Central memory CD8-positive, alpha-beta T cell (primary cell): ENCODE results near the gene KIRREL3.

Experiments
- ATAC-seq: fragments of 150-1000 bp; cut with Tn5 transposase; replicated peaks from 2 replicates; pipeline ENCODE4 v1.10.0; 2022; ENCODE audit warnings: mild to moderate bottlenecking, moderate FRiP score, moderate number of reproducible peaks; ENCODE audit not compliant: poor library complexity, severe bottlenecking; ENCODE audit errors: extremely low read depth
- DNase-seq, 2 donors: peaks; one replicate each; pipeline ENCODE4 v3.0.0; 2021; ENCODE audit warnings: low spot score in 2 of 2
- H3K27ac Mint-ChIP-seq: one replicate; pipeline ENCODE4 v1.8.0; 2022; ENCODE audit warnings: low read depth, mild to moderate bottlenecking, moderate library complexity, mixed read lengths
- H3K27me3 Mint-ChIP-seq: one replicate; pipeline ENCODE4 v1.8.0; 2022; ENCODE audit warnings: mixed read lengths
- H3K36me3 Mint-ChIP-seq: one replicate; pipeline ENCODE4 v1.8.0; 2022; ENCODE audit warnings: mild to moderate bottlenecking, moderate library complexity, mixed read lengths; ENCODE audit not compliant: insufficient read depth
- H3K4me1 Mint-ChIP-seq: one replicate; pipeline ENCODE4 v1.8.0; 2022; ENCODE audit warnings: mixed read lengths
- H3K4me3 Mint-ChIP-seq: one replicate; pipeline ENCODE4 v1.8.0; 2022; ENCODE audit warnings: mild to moderate bottlenecking, moderate library complexity, mixed read lengths
- H3K9me3 Mint-ChIP-seq: one replicate; pipeline ENCODE4 v1.8.0; 2022; ENCODE audit warnings: mixed read lengths

KIRREL3 gene

DNA sequence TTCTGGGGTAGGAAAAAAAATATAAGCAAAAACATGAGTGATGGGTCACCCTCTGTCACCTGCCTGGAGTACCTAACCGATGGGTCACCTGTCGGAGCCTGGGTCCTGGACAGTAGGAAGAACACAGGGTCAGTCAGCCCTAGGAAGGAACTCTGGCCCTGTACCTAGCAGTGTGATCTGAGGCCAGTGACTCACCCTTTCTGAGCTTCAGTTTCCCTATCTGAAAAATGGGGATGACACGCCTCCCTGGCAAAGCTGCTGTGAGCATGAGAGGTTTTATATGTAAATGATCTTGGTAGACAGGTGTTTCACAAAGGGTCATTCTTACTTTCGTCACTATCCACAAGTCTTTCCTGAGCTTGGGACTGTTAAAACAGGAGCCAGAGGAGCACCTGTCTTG is 463.1 kb downstream of the KIRREL3 start:
- no peak for ATAC-seq
- no peaks in the 10 kb centered on the region for H3K36me3 Mint-ChIP-seq
- no peak for DNase-seq

DNA sequence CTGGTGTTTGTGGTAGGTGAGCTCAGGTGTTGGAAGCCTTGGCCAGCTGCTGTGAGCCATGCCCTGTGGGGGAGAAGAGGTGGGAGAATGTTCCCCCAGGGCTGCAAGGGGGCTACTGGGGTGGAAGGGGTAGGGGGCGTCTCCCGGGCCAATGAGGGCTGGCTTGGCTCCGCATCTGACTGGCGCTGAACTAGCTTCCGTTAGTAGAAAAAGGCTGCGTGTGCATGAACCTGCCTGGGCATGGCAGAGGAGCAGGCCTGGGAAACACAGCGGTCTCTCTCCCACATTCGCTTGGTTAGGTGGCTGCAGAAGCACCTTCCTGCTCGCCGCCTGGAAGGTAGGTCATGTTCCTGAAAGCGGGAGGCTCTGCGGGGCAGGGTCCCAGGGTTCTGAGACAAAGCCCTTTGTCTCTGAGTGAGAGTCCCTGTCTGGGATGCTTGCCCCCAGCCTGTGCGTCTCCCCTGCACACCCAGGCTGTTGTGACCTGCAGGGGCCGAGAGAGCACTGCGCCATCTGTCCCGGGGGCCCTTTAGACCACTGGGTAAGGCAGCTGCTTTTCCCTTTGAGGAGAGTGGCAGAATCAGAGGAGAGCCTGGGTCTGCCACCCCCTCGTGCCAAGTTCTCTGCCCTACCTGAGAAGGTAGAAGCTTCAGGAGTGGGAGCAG is 466.3 kb downstream of the KIRREL3 start:
- peaks cover 30% of the 10 kb centered on the region for H3K27me3 Mint-ChIP-seq
- no peaks in the 10 kb centered on the region for H3K36me3 Mint-ChIP-seq
- no peak for ATAC-seq
- no peaks in the 10 kb centered on the region for H3K9me3 Mint-ChIP-seq
- H3K4me3 Mint-ChIP-seq = no peak overlapping the region
- H3K27ac Mint-ChIP-seq = no peak overlapping the region
- DNase-seq = no peak
- no peaks in the 10 kb centered on the region for H3K4me1 Mint-ChIP-seq

More for the DNA sequence above, 463.1 kb downstream of the KIRREL3 start:
- no peaks in the 10 kb centered on the region for H3K4me1 Mint-ChIP-seq
- no peak overlapping the region for H3K27ac Mint-ChIP-seq
- peaks cover 52% of the 10 kb centered on the region for H3K27me3 Mint-ChIP-seq
- H3K9me3 Mint-ChIP-seq = no peaks in the 10 kb centered on the region
- no peak overlapping the region for H3K4me3 Mint-ChIP-seq

DNA sequence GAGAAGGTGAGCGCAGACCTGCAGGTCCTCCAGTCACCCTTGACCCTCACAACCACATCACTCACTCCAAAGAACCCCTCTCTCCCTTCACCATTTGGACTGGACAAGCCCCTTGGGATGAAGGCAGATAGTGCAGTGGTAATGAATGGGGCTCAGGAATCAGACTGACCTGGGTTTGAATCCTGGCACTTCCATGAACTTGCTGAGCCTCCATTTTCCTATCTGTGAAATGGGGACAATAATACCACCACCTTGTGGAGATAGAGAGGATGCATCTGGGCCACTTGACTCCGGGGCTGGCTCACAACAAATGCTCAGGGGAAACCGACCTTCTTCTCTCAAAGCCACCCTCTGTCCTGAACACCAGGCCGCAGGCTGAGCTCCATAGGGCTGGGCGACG is 467.0 kb downstream of the KIRREL3 start:
- H3K27ac Mint-ChIP-seq = no peak overlapping the region
- no peak overlapping the region for H3K4me3 Mint-ChIP-seq
- no peak for DNase-seq
- H3K9me3 Mint-ChIP-seq = no peaks in the 10 kb centered on the region
- ATAC-seq = no peak
- H3K4me1 Mint-ChIP-seq = no peaks in the 10 kb centered on the region
- H3K27me3 Mint-ChIP-seq = peaks cover 23% of the 10 kb centered on the region
- no peaks in the 10 kb centered on the region for H3K36me3 Mint-ChIP-seq

DNA sequence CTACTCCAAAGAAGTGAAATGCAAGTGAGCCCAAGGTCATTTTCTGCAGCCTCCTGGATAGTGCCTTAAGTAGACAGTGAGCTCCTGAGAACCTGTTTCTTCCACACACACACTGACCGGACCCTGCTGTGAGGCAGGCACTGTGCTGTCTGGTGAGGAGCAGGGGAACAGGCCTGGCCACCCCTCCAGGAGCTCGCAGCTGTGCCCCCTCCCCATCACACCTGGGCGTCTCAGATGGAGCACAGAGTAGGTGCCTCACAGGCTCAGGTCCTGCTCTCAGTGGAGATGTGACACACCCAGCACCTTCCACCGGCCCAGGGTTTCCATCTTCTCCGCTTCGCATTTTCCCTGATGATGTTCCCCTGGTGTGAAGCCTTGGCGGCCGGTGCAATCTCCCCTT is 470.2 kb downstream of the KIRREL3 start:
- peaks cover 46% of the 10 kb centered on the region for H3K27me3 Mint-ChIP-seq
- H3K27ac Mint-ChIP-seq = no peak overlapping the region
- no peak overlapping the region for H3K4me3 Mint-ChIP-seq
- H3K4me1 Mint-ChIP-seq = no peaks in the 10 kb centered on the region
- ATAC-seq (no peak), DNase-seq (no peak)
- H3K9me3 Mint-ChIP-seq = no peaks in the 10 kb centered on the region
- peaks cover 2% of the 10 kb centered on the region for H3K36me3 Mint-ChIP-seq

DNA sequence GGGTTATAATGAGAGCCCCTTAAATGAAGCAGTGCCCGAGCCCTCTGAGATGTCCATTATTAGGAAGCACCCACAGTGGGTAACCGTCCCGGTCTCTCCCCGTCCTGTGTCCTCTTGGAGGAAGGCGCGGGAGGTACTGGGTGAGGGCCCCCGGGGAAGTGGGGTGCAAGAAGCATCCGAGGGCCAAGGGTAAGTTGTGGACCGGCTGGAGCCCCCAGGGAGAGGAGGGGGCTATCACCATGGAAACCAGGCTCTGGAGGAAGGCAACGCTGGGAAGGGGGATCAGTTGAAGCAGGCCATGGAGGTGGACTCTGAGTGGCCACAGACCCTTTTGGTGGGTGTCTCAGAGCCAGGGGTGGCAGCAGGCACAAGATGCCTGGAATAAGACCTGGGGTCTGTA is 471.5 kb downstream of the KIRREL3 start:
- H3K4me3 Mint-ChIP-seq = no peak overlapping the region
- no peak overlapping the region for H3K27ac Mint-ChIP-seq
- H3K36me3 Mint-ChIP-seq = peaks cover 2% of the 10 kb centered on the region
- DNase-seq = no peak
- peaks cover 56% of the 10 kb centered on the region for H3K27me3 Mint-ChIP-seq
- no peaks in the 10 kb centered on the region for H3K4me1 Mint-ChIP-seq
- H3K9me3 Mint-ChIP-seq = no peaks in the 10 kb centered on the region
- ATAC-seq = no peak

DNA sequence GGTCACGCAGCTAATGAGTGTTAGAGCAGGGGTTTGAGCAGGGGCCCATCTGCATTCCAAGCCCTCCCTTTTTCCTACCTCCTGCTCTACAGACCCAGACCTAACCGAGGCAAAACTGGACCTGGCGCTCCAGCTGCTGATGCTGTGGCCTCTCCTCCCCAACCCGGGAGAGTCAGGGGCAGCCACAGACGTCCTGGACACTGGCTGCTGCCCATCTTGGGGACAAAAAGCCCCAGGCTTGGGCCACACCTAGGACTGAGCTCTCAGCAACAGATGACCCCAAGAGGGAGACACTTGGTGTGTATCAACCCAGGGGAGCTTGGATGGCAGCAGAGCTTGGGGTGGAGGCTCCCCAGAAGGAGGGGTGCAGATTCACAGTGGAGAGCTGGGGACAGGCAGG is 472.5 kb downstream of the KIRREL3 start:
- Mint-ChIP-seq H3K27me3 (peaks cover 56% of the 10 kb centered on the region), H3K27ac (no peak overlapping the region), H3K36me3 (peaks cover 2% of the 10 kb centered on the region), H3K9me3 (no peaks in the 10 kb centered on the region), H3K4me3 (no peak overlapping the region), H3K4me1 (no peaks in the 10 kb centered on the region)
- DNase-seq (no peak), ATAC-seq (no peak)

DNA sequence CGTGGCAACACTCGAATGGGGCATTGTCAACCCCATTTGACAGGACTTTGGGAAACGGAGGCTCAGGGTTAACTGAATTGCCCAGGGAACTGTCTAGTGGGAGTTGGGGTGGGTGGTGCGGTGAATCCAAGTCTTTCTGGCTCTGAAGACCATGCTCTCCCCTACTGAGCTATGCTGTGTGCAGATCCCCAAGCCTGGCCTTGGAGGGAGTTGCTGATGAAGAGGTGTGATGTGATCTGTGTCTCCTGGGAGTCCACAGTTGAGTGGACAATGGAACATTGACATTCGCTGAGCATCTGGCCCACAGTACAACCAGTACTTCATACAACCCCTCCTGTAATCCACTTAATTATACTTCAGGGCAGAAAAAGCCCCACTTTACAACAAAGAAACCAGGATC is 472.9 kb downstream of the KIRREL3 start:
- H3K36me3 Mint-ChIP-seq = peaks cover 2% of the 10 kb centered on the region
- H3K9me3 Mint-ChIP-seq = no peaks in the 10 kb centered on the region
- H3K4me1 Mint-ChIP-seq = no peaks in the 10 kb centered on the region
- DNase-seq (no peak), ATAC-seq (no peak)
- H3K27me3 Mint-ChIP-seq = peaks cover 58% of the 10 kb centered on the region
- H3K4me3 Mint-ChIP-seq = no peak overlapping the region
- H3K27ac Mint-ChIP-seq = no peak overlapping the region

DNA sequence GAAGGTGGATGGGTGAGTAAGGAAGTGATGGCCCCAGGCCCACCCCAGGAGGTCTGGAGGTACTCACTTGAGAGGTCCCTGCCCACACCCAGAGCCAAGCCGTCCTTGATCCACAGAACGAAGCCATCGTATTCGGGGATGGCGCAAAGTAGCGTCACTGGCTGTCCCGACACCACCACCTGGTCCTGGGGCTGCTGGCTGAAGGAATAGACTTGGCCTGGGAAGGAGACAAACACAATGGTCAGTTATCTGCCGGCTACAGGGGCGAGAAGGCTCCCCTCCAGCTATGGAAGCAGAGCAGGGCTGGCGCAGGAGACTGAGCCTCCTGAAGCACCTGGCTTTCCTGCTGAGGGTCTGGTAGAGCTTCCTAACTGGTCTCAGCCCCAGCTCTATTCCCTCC is 474.1 kb downstream of the KIRREL3 start:
- DNase-seq (no peak), ATAC-seq (no peak)
- Mint-ChIP-seq H3K9me3 (no peaks in the 10 kb centered on the region), H3K27me3 (peaks cover 65% of the 10 kb centered on the region), H3K27ac (no peak overlapping the region), H3K4me3 (no peak overlapping the region), H3K4me1 (no peaks in the 10 kb centered on the region), H3K36me3 (peaks cover 2% of the 10 kb centered on the region)

DNA sequence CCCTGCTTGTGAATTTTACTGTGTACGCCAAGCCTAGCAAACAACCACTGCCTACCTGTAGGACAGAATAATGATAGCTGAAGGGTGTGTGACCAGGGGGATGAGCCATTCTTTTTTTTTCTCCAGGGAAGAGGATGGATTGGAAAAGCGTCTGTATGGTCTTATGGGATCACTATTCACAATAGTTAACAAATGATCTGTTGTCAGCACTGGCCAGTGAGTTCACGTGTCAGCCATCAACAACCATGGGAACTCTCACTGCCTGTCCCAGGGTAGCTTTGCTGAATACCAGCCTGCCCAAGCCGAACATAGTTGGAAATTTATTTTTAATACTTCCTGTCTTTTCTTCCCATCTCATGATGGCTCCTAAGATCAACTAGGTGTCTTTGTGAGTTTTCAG is 474.9 kb downstream of the KIRREL3 start:
- DNase-seq (no peak), ATAC-seq (no peak)
- peaks cover 2% of the 10 kb centered on the region for H3K36me3 Mint-ChIP-seq
- H3K27me3 Mint-ChIP-seq = peaks cover 68% of the 10 kb centered on the region
- H3K4me1 Mint-ChIP-seq = no peaks in the 10 kb centered on the region
- H3K4me3 Mint-ChIP-seq = no peak overlapping the region
- no peak overlapping the region for H3K27ac Mint-ChIP-seq
- no peaks in the 10 kb centered on the region for H3K9me3 Mint-ChIP-seq

DNA sequence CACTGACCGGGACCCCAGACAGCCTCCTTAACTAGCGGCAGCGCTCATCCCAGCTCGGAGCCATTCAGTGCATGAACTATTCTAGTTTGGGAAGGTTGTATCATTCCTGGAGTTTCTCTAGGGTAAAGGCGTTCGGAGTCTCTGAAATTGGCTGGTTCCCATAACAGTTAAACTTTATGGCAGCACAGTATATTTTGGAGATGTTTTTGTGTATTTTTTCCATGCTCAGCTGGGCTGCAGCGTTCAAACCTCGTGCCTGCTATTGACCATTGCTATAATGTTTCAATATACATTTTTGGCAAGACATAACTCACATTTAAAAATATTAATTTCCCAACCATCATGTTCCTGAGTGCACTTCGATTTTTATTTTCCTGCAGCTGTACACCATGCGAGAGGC is 475.4 kb downstream of the KIRREL3 start:
- ATAC-seq (no peak), DNase-seq (no peak)
- Mint-ChIP-seq H3K27ac (no peak overlapping the region), H3K9me3 (no peaks in the 10 kb centered on the region), H3K4me1 (no peaks in the 10 kb centered on the region), H3K4me3 (no peak overlapping the region), H3K27me3 (peaks cover 73% of the 10 kb centered on the region), H3K36me3 (peaks cover 4% of the 10 kb centered on the region)

DNA sequence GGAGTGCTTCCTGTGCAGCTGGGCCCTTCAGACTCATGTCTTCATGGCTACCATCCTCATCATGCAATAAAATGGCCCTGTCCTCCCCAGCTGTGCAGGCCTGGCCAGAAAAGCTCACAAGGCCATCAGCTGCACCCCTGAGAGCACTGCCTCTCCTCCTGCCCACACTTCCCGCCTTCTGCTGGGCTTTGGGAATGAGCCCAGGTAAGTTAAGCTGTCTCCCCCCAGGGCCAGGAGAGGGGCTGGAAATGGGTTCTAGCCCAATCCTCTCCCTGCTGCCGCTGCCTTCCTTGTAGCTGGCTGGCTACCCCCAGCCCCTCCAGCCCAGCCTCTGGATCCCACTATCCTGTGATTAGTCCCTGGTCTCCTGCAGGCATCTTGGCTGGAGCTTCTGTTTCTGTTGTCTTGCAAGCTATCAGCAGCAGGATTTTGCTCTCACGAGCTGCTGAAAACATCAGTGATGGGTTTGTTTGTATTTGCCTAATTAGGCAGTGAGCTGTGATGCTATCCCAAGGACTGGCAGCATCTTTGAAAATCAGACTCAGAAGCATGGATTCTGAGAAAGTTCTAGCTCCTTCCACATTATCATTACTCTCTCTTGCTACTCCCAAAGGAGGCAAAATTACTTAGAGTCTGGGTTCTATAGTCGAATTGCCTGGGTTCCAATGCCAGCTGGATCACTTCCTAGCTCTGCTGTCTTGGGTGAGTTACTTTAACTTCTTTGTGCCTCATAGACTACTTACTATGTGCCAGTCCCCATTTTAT is 476.9 kb downstream of the KIRREL3 start:
- no peak for ATAC-seq
- Mint-ChIP-seq H3K4me3 (no peak overlapping the region), H3K9me3 (no peaks in the 10 kb centered on the region), H3K27ac (no peak overlapping the region), H3K27me3 (peaks cover 76% of the 10 kb centered on the region), H3K36me3 (peaks cover 4% of the 10 kb centered on the region), H3K4me1 (no peaks in the 10 kb centered on the region)
- no peak for DNase-seq

DNA sequence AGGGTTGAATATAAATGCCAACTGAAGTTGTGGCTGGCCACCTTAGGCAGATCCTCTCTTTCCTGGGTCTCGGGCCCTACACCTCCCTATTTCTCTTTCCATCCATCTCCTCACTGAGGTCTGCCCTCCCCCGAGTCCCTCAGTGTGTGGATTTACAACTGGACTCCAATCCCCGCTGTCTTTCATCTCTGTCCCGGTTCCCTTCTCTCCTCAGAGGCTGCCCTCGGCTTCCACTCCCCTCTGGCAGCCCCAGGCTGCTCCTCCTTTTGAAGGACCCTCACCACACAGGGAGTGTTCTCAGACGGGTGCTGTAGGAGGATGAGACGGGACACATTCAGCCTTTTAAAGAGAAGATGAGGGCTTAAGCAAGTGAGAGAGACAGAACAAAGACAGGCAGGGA is 478.0 kb downstream of the KIRREL3 start:
- Mint-ChIP-seq H3K4me1 (no peaks in the 10 kb centered on the region), H3K4me3 (no peak overlapping the region), H3K36me3 (peaks cover 2% of the 10 kb centered on the region), H3K27ac (no peak overlapping the region), H3K27me3 (peaks cover 77% of the 10 kb centered on the region), H3K9me3 (no peaks in the 10 kb centered on the region)
- no peak for DNase-seq
- no peak for ATAC-seq

DNA sequence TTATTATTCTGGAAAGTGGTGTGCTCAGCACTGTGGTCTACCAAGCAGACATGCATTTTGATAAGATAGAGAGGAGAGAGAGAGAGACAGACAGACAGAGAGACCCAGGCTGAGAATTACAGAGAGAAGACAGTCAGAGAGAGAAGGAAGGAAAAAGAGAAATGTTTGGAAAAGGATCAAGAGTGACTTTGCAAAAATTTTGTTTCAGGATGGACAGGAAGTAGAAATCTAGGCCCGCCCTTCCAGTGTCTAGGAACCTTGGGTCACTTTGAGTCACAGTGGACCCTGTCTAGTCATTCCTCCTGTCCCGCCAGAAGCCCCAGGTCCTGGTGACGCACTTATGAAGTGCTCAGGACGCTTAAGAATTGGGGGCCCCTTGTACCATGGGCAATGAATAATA is 478.4 kb downstream of the KIRREL3 start:
- DNase-seq = no peak
- H3K9me3 Mint-ChIP-seq = no peaks in the 10 kb centered on the region
- H3K36me3 Mint-ChIP-seq = peaks cover 2% of the 10 kb centered on the region
- no peak overlapping the region for H3K4me3 Mint-ChIP-seq
- H3K27me3 Mint-ChIP-seq = peaks cover 72% of the 10 kb centered on the region
- no peaks in the 10 kb centered on the region for H3K4me1 Mint-ChIP-seq
- no peak overlapping the region for H3K27ac Mint-ChIP-seq
- ATAC-seq = no peak
